HepG2 (cell line): Measurements from ENCODE around the gene PSPH. TPM values are rescaled to one million over a fixed set of nuclear protein-coding genes. Genes with fewer than 3 reads are reported as not detected.

Experiments
- CSRNP1 ChIP-seq: sonication (generic); formaldehyde crosslinking; IDR thresholded peaks from 2 replicates; pipeline ENCODE4 v1.8.1; 2023; ENCODE audit warnings: mild to moderate bottlenecking, missing genetic modification reagents
- GATA4 ChIP-seq: sonication (generic); IDR thresholded peaks from 2 replicates; pipeline ENCODE4 v1.6.1; 2016; ENCODE audit warnings: antibody characterized with exemption, low read depth, borderline replicate concordance
- GMEB1 ChIP-seq: sonication (generic); formaldehyde crosslinking; IDR thresholded peaks from 2 replicates; pipeline ENCODE4 v1.5.1; 2020; ENCODE audit warnings: missing genetic modification reagents, mild to moderate bottlenecking, borderline replicate concordance
- GMEB2 ChIP-seq: IDR thresholded peaks from 2 replicates; pipeline ENCODE4 v1.6.1; 2016; ENCODE audit warnings: missing biosample characterization, missing genetic modification reagents, low read depth
- HBP1 ChIP-seq: IDR thresholded peaks from 2 replicates; pipeline ENCODE4 v1.6.1; 2016; ENCODE audit warnings: low read depth, control low read depth
- ISL2 ChIP-seq: sonication (generic); formaldehyde crosslinking; IDR thresholded peaks from 2 replicates; pipeline ENCODE4 v1.5.0; 2020; ENCODE audit warnings: missing genetic modification reagents
- NBN ChIP-seq: fragments of 450-650 bp; conservative IDR thresholded peaks from 2 replicates; pipeline ENCODE4 v1.6.1; 2017
- ONECUT2 ChIP-seq: sonication (generic); formaldehyde crosslinking; IDR thresholded peaks from 2 replicates; pipeline ENCODE4 v1.4.0; 2020; ENCODE audit warnings: missing genetic modification reagents
- PHF21A ChIP-seq: sonication (generic); formaldehyde crosslinking; IDR thresholded peaks from 2 replicates; pipeline ENCODE4 v1.5.0; 2020; ENCODE audit warnings: mild to moderate bottlenecking, missing genetic modification reagents
- SMAD3 ChIP-seq: sonication (generic); formaldehyde crosslinking; IDR thresholded peaks from 2 replicates; pipeline ENCODE4 v1.4.0; 2020; ENCODE audit warnings: missing genetic modification reagents
- SNAPC2 ChIP-seq: sonication (generic); formaldehyde crosslinking; IDR thresholded peaks from 2 replicates; pipeline ENCODE4 v1.8.1; 2022; ENCODE audit warnings: mild to moderate bottlenecking, missing genetic modification reagents
- TAF15 ChIP-seq: fragments of 200-400 bp; formaldehyde crosslinking; IDR thresholded peaks from one replicate; pipeline ENCODE4 v1.6.1; 2018; ENCODE audit warnings: mild to moderate bottlenecking, low read depth, low read length; ENCODE audit not compliant: poor library complexity, severe bottlenecking
- TIGD3 ChIP-seq: sonication (generic); formaldehyde crosslinking; IDR thresholded peaks from 2 replicates; pipeline ENCODE4 v1.5.1; 2020; ENCODE audit warnings: mild to moderate bottlenecking, missing genetic modification reagents, borderline replicate concordance
- ZFAT ChIP-seq: sonication (generic); formaldehyde crosslinking; conservative IDR thresholded peaks from 2 replicates; pipeline ENCODE4 v1.8.1; 2023; ENCODE audit warnings: missing genetic modification reagents, inconsistent platforms
- ZNF704 ChIP-seq: sonication (generic); formaldehyde crosslinking; IDR thresholded peaks from 2 replicates; pipeline ENCODE4 v1.8.1; 2023; ENCODE audit warnings: mild to moderate bottlenecking, inconsistent platforms, moderate library complexity, missing genetic modification reagents, borderline replicate concordance
- ZNF776 ChIP-seq: sonication (generic); formaldehyde crosslinking; IDR thresholded peaks from 2 replicates; pipeline ENCODE4 v1.4.0; 2020; ENCODE audit warnings: mild to moderate bottlenecking, missing genetic modification reagents
- ZUFSP ChIP-seq: sonication (generic); formaldehyde crosslinking; IDR thresholded peaks from 2 replicates; pipeline ENCODE4 v1.9.0; 2021; ENCODE audit warnings: missing genetic modification reagents, mild to moderate bottlenecking, borderline replicate concordance
- polyA plus RNA-seq, 8 experiments: library from polyadenylated mRNA; depleted of rRNA in 3 of 8; stranded (reverse) in 7 of 8; unstranded in 1 of 8; fragments of >200 nt; fragmentation: Illumina TruSeq in 4 of 8; extraction: Trizol in 4 of 8; gene quantifications; 2 replicates each; pipeline versions ENCODE4 v1.2.1 to v1.2.3, GENCODE V29; 2011 to 2016; ENCODE audit warnings: low read depth in 4 of 8, missing spikeins in 1 of 8, mixed read lengths in 1 of 8; ENCODE audit not compliant: insufficient read depth in 1 of 8
- total RNA-seq, 5 experiments: library from RNA; depleted of rRNA; stranded (reverse); fragments of >200 nt; fragmentation: Illumina TruSeq; extraction: Trizol; gene quantifications; 2 replicates each; pipeline ENCODE4 v1.2.3, GENCODE V29; 2016; ENCODE audit warnings: low read depth in 1 of 5

PSPH gene
- total and polyA plus RNA-seq, 2 of the 13 experiments (the other 11 are each of a cell fraction or from before 2014, with no cell fraction given), result 85.5 to 124 TPM

- TF ChIP-seq ZUFSP (CRISPR knock-in tag) (no peak), ISL2 (CRISPR knock-in tag) (peak; percentile 65; the same call in 1 of the 2 replicates), SMAD3 (CRISPR knock-in tag) (peak; percentile 22; the same call in 1 of the 2 replicates), ZNF704 (CRISPR knock-in tag) (no peak), GATA4 (peak; percentile 80; the same call in 1 of the 2 replicates), PHF21A (CRISPR knock-in tag) (peak; percentile 28; the same call in 1 of the 2 replicates), GMEB1 (CRISPR knock-in tag) (peak; percentile 61; the same call in 1 of the 2 replicates), ONECUT2 (CRISPR knock-in tag) (no peak; the same call in 1 of the 2 replicates), CSRNP1 (no peak), TIGD3 (CRISPR knock-in tag) (no peak), SNAPC2 (CRISPR knock-in tag) (no peak), GMEB2 (CRISPR knock-in tag) (no peak), ZFAT (CRISPR knock-in tag) (no peak), TAF15 (no peak), NBN (no peak), ZNF776 (0 out of 2 replicates have a peak, but pooled peaks have one; percentile 34), HBP1 (no peak; the same call in 1 of the 2 replicates)
Measured at GRCh38 chr7:56033671-56034432, 17.4 kb downstream of the PSPH start (continued).
